ENCODE results near the gene CCDC38. TPM values are rescaled to one million over a fixed set of nuclear protein-coding genes. Genes with fewer than 3 reads are reported as not detected.
A peak's percentile ranks its signal among the peaks of the same experiment; 100 is the strongest.

The CCDC38 gene
- total RNA-seq, 1 experiment from 2014 or later, result not detected

DNA sequence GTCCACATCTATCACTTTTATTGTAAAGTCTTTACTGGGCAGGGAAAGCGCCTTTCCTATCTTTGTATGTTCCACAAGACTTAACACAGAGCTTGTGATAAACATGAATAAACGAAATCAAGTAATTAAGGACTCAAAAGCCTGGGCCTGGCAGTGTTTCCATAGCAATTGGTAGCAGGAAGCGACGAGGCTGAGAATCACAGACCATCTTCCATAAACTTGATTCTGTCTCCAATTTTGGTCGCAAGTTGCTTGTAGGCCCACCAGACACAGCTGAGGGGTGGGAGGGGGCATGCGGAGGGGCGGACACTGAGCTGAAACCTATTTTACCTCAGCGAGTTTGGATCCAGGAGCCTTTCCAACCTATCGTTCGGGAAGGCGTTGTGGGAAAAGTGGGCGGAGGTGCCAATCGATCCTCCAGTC, 302 bp downstream of the CCDC38 start:
- POLR2A ChIA-PET, result no interaction called here
- H3K27ac Mint-ChIP-seq (ENCODE audit: unreplicated experiment), result no peak overlapping the region

DNA sequence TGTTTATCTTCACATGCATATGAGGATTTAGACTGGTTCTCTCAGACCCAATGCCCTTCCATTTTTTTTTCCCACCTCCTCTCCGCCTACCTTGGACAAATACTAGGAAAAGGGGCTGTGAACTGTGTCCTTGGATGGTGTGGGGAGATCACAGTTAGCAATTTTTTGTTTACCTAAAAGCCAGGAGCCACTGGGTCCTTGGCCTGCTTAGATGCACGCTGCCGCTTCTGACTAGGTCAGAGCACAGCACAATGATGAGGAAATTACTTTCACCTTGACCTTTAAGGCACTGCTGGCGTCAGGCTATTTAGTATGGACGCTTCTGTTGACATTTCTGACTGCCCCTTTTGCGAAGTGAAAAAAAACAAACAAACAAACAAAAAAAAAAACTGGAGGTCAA, 1.9 kb downstream of the CCDC38 start:
- ChIA-PET CTCF (no interaction called here), POLR2A (no interaction called here)
- H3K27me3 Mint-ChIP-seq (ENCODE audit: insufficient read depth, unreplicated experiment), result peaks cover 3% of the 10 kb centered on the region
- intact Hi-C loops (cut with micrococcal nuclease; ENCODE audit: unreplicated experiment), result no loop called here
- Histone ChIP-seq H3K4me3 (ENCODE audit: low read depth, low read length) (no peak overlapping the region), H3K27me3 (replicated peaks; ENCODE audit: control insufficient read depth, insufficient read depth, low read length) (no peaks in the 10 kb centered on the region), H3K4me1 (no peaks in the 10 kb centered on the region), H3K9me3 (no peaks in the 10 kb centered on the region), H3K36me3 (ENCODE audit: control insufficient read depth, insufficient read depth, low read length) (no peaks in the 10 kb centered on the region)
- TF ChIP-seq, protein P1, sequence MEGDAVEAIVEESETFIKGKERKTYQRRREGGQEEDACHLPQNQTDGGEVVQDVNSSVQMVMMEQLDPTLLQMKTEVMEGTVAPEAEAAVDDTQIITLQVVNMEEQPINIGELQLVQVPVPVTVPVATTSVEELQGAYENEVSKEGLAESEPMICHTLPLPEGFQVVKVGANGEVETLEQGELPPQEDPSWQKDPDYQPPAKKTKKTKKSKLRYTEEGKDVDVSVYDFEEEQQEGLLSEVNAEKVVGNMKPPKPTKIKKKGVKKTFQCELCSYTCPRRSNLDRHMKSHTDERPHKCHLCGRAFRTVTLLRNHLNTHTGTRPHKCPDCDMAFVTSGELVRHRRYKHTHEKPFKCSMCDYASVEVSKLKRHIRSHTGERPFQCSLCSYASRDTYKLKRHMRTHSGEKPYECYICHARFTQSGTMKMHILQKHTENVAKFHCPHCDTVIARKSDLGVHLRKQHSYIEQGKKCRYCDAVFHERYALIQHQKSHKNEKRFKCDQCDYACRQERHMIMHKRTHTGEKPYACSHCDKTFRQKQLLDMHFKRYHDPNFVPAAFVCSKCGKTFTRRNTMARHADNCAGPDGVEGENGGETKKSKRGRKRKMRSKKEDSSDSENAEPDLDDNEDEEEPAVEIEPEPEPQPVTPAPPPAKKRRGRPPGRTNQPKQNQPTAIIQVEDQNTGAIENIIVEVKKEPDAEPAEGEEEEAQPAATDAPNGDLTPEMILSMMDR (IDR thresholded peaks at IDR 0.05; ENCODE audit: insufficient read depth in 1 of 2, low read depth in 1 of 2, low read length in 1 of 2, severe bottlenecking in 1 of 2, unreplicated experiment in 1 of 2), result no peak
- H3K4me3 Mint-ChIP-seq (ENCODE audit: unreplicated experiment), result no peak overlapping the region
- H3K36me3 Mint-ChIP-seq (ENCODE audit: insufficient read depth, unreplicated experiment), result no peaks in the 10 kb centered on the region
- no peaks in the 10 kb centered on the region for H3K4me1 Mint-ChIP-seq (ENCODE audit: low read depth, unreplicated experiment)
- no peak for DNase-seq
- no peaks in the 10 kb centered on the region for H3K9me3 Mint-ChIP-seq (ENCODE audit: unreplicated experiment)
- no TSS peak for BruUV-seq (replicated peaks)
- no peak overlapping the region for H3K27ac Mint-ChIP-seq (ENCODE audit: unreplicated experiment)

More for the DNA sequence above, 302 bp downstream of the CCDC38 start:
- Histone ChIP-seq H3K27me3 (replicated peaks; ENCODE audit: control insufficient read depth, insufficient read depth, low read length) (no peaks in the 10 kb centered on the region), H3K36me3 (ENCODE audit: control insufficient read depth, insufficient read depth, low read length) (no peaks in the 10 kb centered on the region), H3K4me1 (no peaks in the 10 kb centered on the region), H3K9me3 (no peaks in the 10 kb centered on the region), H3K4me3 (ENCODE audit: low read depth, low read length) (peak overlapping the region; percentile 55)
- intact Hi-C loops (cut with micrococcal nuclease; ENCODE audit: unreplicated experiment), result loop anchor here (2.0 kb wide), 1 partner anchor 23 kb away; no protein-coding TSS in a partner anchor
- no TSS peak for BruUV-seq (replicated peaks)
- Mint-ChIP-seq H3K27me3 (ENCODE audit: insufficient read depth, unreplicated experiment) (peaks cover 3% of the 10 kb centered on the region), H3K4me3 (ENCODE audit: unreplicated experiment) (peak overlapping the region; percentile 91), H3K4me1 (ENCODE audit: low read depth, unreplicated experiment) (no peaks in the 10 kb centered on the region), H3K9me3 (ENCODE audit: unreplicated experiment) (no peaks in the 10 kb centered on the region), H3K36me3 (ENCODE audit: insufficient read depth, unreplicated experiment) (no peaks in the 10 kb centered on the region)
- TF ChIP-seq, protein P1 (IDR thresholded peaks at IDR 0.05; ENCODE audit: insufficient read depth in 1 of 2, low read depth in 1 of 2, low read length in 1 of 2, severe bottlenecking in 1 of 2, unreplicated experiment in 1 of 2), result no peak
- CTCF ChIA-PET, result interaction anchor here (0.9 to 2.0 kb wide), 3 partner anchors 17 to 56 kb away, joined by 6 to 7 read pairs (median 6); no protein-coding TSS in a partner anchor
- no peak for DNase-seq

DNA sequence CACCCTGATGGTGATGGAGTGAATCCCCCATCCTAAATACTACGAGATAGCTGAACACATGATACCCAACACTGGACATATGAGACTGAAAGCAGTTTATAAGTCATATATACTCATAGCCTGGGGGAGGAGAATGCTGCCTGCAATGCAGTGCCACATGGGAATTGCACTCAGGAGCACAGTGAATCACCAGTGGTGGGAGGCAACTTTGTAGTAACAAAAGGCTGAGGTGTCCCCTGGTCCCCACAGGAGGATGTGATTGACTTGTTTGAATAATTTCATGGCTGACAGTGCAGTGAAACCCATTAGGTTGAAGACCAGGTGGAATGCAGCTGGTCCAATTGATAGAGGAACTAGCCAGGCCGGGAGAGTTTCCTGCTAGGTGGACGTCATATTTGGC, 20.2 kb downstream of the CCDC38 start:
- H3K36me3 Mint-ChIP-seq (ENCODE audit: insufficient read depth, unreplicated experiment), result no peaks in the 10 kb centered on the region

More for the DNA sequence above, 20.2 kb downstream of the CCDC38 start:
- CTCF ChIA-PET, result no interaction called here
- no peaks in the 10 kb centered on the region for H3K4me1 ChIP-seq
- intact Hi-C loops (cut with micrococcal nuclease; ENCODE audit: unreplicated experiment), result no loop called here
- Mint-ChIP-seq H3K4me3 (ENCODE audit: unreplicated experiment) (no peak overlapping the region), H3K9me3 (ENCODE audit: unreplicated experiment) (peaks cover 9% of the 10 kb centered on the region), H3K4me1 (ENCODE audit: low read depth, unreplicated experiment) (no peaks in the 10 kb centered on the region), H3K27ac (ENCODE audit: unreplicated experiment) (no peak overlapping the region), H3K27me3 (ENCODE audit: insufficient read depth, unreplicated experiment) (no peaks in the 10 kb centered on the region)
- no TSS peak for BruUV-seq (replicated peaks)
- H3K27me3 ChIP-seq (replicated peaks; ENCODE audit: control insufficient read depth, insufficient read depth, low read length), result no peaks in the 10 kb centered on the region
- POLR2A ChIA-PET, result no interaction called here
- no peaks in the 10 kb centered on the region for H3K9me3 ChIP-seq
- no peaks in the 10 kb centered on the region for H3K36me3 ChIP-seq (ENCODE audit: control insufficient read depth, insufficient read depth, low read length)
- H3K4me3 ChIP-seq (ENCODE audit: low read depth, low read length), result no peak overlapping the region
- TF ChIP-seq, protein P1 (IDR thresholded peaks at IDR 0.05; ENCODE audit: insufficient read depth in 1 of 2, low read depth in 1 of 2, low read length in 1 of 2, severe bottlenecking in 1 of 2, unreplicated experiment in 1 of 2), result no peak
- DNase-seq, result no peak
